Activated effector memory CD4-positive, alpha-beta T cell treated with Interleukin-2 at 50 U/mL for 16 hours (primary cell): ENCODE data around the gene EXPH5.

Experiments
- DNase-seq: peaks from one replicate; pipeline ENCODE4 v3.0.0-alpha.2; 2020

EXPH5 gene

DNA sequence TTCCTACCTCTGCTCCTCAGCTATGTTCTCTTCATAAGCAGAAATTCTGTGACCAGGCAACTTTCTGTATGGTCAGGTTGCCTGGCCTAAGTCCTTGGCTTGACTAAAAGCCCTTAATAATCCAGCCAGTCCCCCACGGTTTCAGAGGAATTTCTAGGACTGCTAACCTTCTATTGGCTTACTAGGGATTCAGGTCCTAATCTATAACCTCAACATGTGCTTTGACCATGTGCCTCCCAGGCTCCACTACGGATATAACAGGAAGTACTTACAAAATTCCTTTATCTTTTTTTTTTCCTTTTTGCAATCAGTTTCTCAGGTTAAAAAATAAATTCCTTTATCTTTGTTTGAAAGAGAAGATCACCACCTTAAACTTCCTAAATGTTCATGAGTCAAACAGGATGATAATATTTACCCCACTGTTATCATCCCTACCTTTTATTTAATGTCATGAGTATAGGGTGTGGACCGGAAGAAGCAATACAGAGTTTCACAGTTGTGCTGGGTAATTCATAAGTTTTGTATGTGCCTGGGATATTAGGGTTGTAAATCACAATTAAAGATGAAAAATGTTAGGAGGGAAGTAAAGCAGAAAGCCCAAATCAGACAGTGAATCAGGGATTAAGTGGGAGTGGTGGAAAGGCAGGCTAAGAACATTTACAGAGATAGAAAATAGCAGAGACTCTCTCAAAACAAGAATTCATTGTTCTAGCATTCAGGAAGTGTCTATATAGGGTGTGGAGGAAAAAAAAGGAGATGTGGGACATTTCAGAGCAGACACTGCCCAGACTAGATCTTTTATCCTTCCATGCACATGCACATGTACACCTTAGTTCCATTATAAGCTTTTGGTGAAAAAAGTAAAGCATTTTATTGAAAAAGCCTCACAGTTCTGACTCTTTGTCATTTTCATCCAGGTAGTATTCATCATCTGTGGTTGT, 84.6 kb downstream of the EXPH5 start:
- no peak for DNase-seq

DNA sequence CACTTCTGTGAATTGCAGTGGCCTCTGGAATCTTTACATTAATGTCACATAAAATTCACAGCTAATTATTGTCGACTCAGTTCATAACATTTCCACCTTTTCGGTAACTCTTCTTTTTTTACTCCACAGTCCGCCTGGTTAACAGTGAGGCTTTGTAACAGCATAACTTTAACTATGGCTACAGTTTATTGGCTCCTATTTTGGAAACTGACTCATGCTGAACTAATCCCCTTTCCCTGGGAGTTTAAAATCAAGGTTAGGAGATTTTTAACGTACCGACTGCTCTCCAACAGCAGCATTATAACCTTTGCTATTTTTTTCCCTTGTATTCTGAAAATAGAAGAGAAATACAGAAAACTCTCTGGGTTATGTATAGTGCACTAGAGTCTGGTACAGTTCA, 92.2 kb downstream of the EXPH5 start:
- no peak for DNase-seq

DNA sequence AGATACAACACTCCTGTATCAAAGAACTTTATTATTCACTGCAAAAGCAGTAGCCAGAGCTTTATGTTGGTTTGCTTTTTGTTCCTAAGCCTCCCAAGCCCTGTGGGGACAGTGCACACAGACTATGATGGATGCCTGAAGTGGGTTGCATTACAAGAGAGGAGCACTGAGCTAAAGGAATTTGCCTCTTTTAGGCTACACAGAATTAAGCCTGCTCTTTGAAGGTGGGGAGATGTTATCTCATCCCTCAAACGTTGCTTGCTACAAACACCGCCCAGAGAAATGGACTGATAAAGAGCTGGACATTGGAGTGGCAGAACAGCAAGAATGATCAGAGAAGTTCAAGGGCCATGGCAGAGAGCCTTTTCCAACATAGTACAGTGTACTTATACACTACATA, 92.8 kb downstream of the EXPH5 start:
- DNase-seq = no peak

DNA sequence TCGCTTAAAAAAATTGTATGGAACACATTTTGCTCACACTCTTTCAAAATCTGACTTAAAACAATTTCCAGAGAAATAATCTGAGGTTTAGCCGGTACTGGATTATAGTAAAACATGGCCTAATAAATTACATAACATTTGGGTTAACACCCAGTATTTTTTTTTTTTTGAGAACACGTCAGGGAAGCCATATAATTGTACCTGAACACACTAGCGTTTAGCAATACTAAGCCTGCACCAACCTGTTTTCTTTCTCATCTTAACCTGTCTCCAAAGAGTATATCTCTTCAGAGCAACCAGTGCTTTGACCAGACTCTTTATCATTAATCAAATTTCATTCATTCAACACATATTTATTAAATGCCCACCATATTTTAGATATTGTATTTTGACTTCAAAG, 93.4 kb downstream of the EXPH5 start:
- DNase-seq = no peak

DNA sequence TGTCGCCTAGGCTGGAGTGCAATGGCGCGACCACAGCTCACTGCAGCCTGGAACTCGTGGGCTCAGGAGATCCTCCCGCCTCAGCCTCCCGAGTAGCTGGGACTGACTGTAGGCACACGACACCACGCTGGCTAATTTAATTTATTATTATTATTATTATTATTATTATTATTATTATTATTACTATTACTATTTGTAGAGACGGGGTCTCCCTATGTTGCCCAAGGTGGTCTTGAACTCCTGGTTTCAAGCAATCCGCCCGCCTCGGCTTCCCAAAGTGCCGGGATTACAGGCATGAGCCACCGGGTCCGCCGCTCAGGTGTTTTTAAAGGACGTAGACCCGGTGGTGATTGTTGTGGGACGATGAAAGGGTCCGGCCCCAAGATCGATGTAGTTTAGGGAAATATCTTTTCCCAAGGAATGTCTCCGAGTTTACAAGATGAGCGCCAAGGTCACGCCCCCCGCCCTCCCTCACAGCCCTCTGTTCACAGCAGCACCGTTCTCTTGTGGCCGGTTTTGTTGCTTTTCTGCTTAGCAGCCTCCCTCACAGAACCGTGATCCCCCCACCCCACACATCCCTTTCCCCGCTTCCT, 94.7 kb downstream of the EXPH5 start:
- no peak for DNase-seq

DNA sequence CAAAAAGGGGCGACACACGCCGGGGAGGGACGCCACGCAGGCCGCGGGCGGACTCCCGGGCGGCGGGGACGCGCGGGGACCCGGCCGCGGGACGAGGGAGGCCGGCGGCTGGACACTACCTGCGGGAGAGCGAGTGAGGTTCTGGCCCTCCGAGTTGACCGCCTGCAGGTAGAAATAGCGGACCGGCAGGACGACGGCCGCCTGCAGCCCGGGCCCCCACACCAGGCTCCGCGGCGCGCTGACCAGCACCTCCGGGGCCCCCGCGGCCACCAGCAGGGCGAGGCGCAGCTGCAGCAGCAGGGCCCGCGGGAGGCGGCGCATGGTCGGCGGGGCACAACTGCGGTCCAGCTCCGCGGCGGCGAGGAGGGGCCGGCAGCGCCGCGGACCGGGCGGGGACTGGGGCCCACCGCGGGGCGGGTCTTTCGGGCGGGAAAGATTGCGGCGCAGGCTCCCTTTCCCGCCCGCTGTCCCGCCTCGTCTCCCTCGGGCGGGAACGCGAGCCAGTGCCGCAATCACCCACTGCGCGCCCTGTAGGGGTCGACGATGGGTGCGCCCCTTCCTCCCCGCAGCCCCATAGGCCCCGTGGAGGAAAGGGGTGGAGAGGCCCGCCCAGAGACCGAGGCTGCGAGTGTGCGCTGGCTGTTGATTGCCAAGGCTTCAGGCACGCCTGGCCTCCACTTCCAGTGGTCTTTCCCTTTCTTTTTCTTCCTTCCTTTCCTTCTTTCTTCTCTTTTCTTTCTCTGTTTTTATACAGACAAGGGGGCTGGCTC, 95.3 kb downstream of the EXPH5 start, which contains the start of gene POGLUT3:
POGLUT3 (minus strand) TSS at position 339 of the 770 bp plus-strand sequence; CDS start at position 321, 18 bp downstream.
- DNase-seq = peak; percentile 28

DNA sequence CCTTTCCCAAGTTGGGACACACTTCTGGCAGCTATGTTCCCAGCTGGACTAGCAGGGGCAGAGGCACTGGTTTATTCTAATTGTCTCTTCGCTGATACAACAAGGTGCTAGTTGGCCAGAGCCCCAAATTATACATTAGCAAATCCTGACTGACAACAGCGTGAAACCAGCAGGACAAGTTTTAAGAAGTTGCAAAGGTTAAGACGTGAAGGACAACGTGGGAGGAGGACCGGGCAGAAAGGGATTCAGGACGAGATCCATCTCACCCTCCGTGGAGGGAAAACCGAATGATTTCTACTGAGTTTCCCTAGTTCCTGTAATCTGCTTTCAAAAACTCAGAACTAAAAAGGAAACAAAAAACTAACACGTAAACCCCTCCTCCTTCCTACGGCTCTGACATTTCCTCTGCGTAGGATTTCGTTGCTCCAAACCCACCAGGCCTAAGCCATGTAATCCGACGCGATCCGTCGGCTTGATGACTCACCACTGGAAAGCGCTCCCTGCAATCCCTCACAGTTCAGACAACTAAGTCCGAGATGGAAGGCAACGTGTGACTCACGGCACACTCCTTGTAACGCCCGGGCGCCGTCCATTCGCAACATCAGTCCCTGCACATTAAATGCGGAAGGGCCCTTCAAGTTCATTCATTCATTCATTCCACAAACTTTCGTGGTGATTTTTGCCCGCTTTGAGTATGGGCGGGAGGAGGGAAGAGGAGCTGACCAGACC, 96.1 kb downstream of the EXPH5 start:
- DNase-seq = peak; percentile 55

DNA sequence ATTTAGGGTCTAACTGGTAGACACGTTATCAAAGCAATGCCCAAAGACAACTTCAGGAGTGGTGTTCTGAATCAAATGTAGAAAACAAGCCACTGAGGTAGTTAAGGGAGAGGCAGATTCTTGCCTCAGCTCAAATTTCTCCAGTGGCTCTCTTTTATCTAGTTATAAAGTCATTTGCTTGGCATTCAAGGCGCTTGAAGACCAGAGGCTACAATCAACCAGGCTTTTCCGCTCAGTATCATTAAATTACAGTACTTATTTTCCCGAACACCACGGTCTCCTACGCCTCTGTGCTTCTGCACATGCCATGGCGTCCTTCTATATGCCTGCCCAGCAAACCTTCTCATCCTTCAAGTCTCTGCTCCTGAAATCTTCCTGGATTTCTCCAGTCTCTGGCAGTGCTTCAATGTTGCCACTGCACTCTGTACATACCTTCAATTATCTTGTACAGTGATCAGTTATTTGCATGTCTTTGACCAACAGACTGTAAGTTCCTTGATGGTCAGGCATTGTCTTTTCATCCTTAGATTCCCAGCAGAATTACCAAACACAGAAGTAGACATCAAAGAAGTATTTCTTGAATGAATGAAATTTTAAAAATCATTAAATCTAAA, 96.8 kb downstream of the EXPH5 start:
- no peak for DNase-seq

DNA sequence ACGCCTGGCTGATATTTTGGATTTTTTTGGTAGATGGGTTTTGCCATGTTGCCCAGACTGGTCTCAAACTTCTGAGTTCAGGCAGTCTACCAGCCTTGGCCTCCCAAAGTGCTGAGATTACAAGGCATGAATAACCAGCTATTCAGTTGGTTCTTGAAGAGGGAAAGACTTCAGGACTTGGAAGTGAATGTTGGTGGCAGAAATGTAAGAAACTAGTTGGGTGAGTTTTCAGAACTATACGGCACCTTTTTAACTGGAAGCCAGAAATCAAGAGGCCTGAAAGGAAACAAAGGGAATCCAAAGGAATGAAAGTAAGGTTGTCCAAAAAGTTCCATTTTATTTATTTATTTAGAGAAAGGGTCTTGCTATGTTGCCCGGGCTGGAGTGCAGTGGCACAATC, 98.2 kb downstream of the EXPH5 start:
- DNase-seq = no peak

DNA sequence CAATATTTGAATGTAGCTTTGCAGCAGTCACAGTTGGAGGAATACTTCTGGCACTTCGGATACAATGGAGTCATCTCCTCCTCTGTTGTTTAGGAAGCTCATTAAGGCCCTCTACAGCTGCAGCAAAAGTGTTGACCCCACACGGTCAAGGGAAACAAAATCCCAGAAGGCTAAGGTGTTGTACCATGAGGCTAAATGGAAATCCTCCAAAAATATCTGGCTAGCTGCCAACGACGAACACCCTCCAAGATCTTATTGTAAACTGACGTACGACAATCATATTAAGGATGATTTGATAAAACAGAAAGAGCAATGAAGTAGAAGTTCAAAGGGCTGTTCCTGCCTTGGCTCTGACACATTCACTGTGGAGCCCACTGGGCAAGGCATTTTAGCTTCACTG, 99.4 kb downstream of the EXPH5 start:
- DNase-seq = no peak

DNA sequence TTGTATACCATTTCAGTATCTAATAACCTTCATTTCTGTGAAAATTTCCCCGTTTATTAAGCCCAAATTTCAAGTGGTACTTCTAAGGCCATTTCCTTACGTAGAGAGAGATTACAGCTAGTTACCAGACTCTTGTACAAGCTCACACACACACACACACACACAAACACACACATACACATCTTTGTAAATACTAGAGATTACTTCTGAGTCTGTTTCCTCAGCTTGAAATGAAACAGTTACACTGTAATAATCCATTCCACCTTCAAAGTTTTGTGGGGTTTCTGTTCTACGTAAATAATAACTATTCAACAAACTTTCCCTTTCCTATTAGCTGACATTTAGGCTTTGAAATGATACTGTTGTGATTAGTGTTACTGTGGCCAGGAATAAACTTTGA, 101.6 kb downstream of the EXPH5 start:
- DNase-seq = no peak

DNA sequence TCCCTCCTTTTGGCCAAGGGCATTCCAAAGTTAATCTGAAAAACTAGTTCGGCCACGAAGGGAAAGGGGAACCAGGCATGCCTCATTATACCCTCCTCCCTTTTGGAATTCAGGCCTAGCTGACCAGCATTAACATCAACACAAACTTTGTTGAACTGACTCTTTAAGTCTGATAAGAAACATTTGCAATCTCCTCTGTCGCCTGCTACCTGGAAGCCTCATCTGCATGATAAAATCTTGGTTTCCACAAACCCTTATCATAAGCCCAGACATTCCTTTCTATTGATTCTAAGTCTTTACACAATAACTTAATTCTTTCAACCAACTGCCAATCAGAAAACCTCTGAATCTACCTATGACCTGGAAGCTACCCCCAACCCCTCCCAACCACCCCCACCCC, 106.7 kb downstream of the EXPH5 start:
- DNase-seq = no peak

DNA sequence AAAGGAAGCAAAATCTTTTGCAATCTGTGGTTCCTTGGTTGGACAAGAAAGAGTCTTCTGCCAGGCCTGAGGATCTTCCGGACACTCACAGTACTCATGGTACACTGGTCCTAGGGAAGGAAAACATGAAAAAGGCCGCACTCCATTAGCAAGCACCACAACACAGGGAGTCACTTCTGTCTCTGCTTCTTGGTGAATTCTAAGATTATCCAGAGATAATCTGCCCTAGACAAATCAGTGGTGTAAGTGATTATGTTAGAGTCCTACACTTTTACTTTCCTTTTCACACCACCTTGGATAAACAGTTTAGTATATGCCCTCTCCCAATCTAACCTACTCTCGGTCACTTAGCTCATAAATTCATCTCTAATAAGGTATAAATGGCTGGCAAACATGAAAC, 107.2 kb downstream of the EXPH5 start:
- DNase-seq = no peak

DNA sequence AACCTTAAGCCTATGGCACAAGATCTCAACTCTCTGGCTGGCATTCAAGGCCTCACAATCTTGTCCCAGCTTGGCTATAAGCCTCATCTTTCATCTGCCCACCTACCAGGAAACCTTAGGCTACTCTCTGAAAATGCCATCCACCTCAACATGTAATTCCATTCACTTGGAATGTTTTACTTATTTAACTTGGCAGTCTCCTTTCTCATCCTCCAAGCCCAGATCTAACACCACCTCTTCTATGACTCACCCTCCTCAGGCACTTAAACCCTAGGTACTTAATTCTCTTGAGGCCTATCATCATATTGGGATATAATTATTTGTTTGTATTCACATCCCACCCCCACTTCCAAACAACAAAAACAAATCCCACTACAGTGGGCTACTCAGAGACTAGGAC, 110.4 kb downstream of the EXPH5 start:
- no peak for DNase-seq

DNA sequence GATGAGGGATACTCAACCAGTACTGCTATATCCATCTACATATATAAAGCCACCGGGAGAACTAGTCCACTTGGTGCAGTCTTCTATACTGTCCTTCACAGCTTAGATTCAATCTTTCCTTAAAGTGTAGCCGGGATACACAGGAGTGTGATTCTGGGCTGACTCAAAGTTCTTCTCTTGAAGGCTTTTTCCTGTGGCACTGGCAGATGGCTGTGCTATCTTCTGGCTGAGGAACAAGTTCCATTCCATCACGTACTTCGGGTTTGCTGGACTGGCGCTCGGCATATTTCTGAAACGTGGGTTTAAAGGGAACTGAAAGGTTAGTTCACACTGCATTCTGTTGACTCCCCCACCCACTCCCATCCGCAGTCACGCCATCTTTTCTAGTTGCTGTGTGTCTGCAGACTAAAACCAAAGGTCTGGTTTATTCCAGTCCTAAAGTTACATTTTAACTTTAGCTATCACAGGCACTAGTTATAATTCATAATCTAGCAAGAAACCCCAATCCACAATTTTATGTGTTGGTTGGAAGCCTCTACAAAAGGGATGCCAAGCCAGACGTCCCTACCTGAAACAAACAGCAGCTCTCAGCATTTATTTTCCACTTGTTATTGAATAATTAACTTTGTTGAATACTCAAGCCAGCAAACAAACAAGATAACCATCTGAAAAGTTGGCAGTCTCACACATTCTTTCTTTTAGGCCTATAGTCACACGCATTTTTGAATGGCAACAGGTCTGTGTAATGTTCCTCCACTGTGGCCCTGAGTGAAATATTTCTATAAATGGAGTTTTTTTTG, 118.7 kb downstream of the EXPH5 start:
- no peak for DNase-seq

DNA sequence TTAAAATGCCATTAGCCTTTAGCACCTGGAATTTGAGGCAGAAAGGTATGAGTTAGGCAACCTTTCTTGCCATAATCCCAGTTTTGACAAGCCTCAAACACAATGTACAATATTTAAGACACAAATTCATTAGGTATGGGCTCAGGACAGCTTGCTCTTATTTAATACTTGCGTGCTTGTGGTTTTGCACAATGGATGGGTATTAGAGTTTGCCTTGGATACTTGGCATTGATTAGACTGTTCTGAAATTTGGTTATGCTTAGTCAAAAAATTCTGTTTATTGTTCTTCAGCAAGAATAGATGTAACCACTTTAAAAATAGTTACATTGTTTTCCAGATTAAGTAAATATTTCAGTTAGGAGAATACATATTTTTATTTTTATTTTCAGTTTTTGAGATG, 120.9 kb downstream of the EXPH5 start:
- no peak for DNase-seq

DNA sequence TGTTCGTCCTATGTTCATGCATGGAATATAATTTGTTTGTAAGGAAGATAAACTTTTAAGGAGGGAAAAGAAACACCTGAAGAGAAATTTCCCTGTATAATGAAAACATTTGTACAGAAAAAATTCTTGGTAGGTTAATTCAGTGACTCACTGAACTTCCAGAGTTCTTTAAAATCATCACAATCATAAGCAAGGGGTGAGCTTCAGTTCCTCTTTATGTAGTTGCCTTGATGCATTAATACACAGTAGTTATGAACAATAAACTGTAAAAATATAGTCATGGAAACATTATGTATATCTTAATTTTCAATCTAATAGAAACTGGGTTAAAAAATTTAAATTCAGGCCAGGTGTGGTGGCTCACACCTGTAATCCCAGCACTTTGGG, 125.1 kb downstream of the EXPH5 start:
- no peak for DNase-seq

DNA sequence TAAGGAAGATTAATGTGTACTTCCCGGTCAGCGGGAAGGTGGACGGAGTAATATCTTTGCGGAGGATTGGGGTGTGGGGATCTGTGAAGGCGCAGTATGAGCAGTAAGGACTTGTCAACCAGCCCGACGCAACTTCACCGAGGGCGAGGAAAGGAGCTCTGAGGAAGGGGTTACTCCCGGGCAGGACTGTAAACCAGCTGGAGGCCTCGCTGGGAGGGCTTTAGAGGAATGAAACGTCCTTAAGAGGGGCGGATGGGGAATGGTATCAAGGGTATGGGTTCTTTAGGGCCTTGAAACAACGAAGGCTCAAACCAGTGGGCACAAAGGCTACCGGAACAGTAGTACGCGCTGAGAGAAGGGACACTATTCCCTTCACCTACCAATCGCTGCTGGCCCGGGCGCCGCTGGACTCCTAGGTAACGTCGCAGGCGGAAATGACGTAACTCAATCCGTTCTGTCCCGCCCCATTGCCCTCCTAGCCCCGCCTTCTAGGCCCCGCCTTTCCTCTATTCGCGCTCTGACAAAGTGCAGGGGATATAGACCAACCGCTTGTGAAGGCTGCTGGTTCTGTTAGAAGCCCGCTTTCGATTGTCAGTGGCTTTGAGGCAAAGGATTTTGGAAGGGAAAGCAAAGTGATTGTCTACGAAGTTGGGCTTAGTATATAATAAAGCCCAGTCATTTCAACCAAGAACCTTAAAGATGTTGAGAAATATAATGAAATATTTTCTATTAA, 126.3 kb downstream of the EXPH5 start, which contains the start of gene C11orf65:
C11orf65 (minus strand) TSS at position 439 of the 733 bp plus-strand sequence. CDS start 5,970 bp downstream, outside the sequence.
- DNase-seq = peak; percentile 93

DNA sequence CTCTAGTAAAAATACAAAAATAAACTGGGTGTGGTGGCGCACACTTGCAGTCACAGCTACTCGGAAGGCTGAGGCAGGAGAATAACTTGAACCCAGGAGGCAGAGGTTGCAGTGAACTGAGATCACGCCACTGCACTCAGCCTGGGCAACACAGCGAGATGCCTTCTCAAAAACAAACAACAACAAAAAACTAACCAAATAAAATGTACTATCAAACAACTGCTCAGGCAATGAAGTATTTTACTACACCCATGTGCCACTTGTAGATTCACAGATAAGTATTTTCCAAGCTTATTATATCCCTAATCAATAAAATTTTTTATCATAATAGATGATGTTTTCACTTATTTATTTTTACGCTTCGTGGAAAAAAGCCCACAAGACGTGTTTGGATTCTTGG, 127.2 kb downstream of the EXPH5 start:
- no peak for DNase-seq
